ENCODE results near the gene CDHR5.
"Not testable (repeated sequence)": the region's sequence is repeated elsewhere in the genome, so short reads cannot be mapped to it uniquely, and the experiment has no call there.

DNA sequence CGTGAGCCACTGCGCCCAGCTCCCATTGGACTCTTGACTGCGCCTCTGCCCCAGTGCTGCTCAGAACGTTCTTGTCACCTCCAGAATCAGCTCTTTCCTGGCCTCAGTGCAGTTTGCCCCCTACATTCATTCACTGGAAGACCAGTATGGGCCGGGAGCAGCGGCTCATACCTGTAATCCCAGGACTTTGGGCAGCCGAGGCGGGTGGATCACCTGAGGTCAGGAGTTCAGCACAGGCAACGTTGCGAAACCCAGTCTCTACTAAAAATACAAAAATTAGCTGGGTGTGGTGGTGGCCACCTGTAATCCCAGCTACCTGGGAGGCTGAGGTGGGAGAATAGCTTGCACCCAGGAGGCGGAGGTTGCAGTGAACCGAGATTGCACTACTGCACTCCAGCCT lies 29.7 kb upstream of the CDHR5 start:
- TF ChIP-seq, protein P1, sequence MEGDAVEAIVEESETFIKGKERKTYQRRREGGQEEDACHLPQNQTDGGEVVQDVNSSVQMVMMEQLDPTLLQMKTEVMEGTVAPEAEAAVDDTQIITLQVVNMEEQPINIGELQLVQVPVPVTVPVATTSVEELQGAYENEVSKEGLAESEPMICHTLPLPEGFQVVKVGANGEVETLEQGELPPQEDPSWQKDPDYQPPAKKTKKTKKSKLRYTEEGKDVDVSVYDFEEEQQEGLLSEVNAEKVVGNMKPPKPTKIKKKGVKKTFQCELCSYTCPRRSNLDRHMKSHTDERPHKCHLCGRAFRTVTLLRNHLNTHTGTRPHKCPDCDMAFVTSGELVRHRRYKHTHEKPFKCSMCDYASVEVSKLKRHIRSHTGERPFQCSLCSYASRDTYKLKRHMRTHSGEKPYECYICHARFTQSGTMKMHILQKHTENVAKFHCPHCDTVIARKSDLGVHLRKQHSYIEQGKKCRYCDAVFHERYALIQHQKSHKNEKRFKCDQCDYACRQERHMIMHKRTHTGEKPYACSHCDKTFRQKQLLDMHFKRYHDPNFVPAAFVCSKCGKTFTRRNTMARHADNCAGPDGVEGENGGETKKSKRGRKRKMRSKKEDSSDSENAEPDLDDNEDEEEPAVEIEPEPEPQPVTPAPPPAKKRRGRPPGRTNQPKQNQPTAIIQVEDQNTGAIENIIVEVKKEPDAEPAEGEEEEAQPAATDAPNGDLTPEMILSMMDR (IDR thresholded peaks at IDR 0.05): not testable (repeated sequence)
- TF ChIP-seq POLR2A (IDR thresholded peaks at IDR 0.05): not testable (repeated sequence)
